RWPE1 (cell line): ENCODE data around the gene SLC49A4.

Experiments used
- CTCF ChIA-PET: fragments of 350-600 bp; sonication (Branson Sonifier 250); formaldehyde crosslinking; extraction: SDS; loops from one replicate; lab custom pipeline; 2021; lab: Yijun Ruan, JAX
- POLR2A ChIA-PET: fragments of 400-600 bp; formaldehyde crosslinking; extraction: SDS; loops from one replicate; lab custom pipeline; 2020; ENCODE audit warnings: antibody characterized with exemption; ENCODE audit not compliant: low non-redundant PET; lab: Yijun Ruan, JAX
- DNase-seq: peaks from one replicate; pipeline ENCODE4 v3.0.0; 2012; ENCODE audit warnings: low spot score
- H3K27ac ChIP-seq: fragments of 450-650 bp; 2 replicates; pipeline ENCODE4 v1.5.1; 2017
- TF ChIP-seq, protein P1 (sequence below): fragments of 450-650 bp; conservative IDR thresholded peaks from 2 replicates; pipeline ENCODE4 v1.5.1; 2017; ENCODE audit warnings: low read depth, mild to moderate bottlenecking

The SLC49A4 gene

DNA sequence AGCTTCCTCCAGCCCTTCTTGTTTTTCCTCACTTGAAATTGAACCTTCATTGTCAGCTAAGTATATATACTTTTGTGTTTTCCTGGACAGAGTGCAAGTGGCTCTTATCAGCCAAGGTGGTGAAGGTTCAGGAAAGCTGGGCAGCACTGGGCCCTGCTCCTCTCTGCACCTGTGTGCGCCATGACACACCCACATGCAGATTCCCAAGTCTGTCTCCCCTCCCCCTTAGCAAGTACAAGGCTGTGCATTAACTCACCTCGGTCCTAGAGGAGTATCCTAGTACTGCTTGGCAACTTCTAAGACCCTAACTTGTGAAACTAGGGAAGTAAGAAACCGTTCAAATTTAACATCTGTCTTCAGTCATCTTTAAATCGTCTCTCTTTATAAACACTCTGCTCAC, 85.8 kb downstream of the SLC49A4 start:
- POLR2A ChIA-PET = no interaction called here
- CTCF ChIA-PET = no interaction called here
- TF ChIP-seq, protein P1, sequence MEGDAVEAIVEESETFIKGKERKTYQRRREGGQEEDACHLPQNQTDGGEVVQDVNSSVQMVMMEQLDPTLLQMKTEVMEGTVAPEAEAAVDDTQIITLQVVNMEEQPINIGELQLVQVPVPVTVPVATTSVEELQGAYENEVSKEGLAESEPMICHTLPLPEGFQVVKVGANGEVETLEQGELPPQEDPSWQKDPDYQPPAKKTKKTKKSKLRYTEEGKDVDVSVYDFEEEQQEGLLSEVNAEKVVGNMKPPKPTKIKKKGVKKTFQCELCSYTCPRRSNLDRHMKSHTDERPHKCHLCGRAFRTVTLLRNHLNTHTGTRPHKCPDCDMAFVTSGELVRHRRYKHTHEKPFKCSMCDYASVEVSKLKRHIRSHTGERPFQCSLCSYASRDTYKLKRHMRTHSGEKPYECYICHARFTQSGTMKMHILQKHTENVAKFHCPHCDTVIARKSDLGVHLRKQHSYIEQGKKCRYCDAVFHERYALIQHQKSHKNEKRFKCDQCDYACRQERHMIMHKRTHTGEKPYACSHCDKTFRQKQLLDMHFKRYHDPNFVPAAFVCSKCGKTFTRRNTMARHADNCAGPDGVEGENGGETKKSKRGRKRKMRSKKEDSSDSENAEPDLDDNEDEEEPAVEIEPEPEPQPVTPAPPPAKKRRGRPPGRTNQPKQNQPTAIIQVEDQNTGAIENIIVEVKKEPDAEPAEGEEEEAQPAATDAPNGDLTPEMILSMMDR = no peak
- H3K27ac ChIP-seq = no peak overlapping the region
- DNase-seq = no peak

DNA sequence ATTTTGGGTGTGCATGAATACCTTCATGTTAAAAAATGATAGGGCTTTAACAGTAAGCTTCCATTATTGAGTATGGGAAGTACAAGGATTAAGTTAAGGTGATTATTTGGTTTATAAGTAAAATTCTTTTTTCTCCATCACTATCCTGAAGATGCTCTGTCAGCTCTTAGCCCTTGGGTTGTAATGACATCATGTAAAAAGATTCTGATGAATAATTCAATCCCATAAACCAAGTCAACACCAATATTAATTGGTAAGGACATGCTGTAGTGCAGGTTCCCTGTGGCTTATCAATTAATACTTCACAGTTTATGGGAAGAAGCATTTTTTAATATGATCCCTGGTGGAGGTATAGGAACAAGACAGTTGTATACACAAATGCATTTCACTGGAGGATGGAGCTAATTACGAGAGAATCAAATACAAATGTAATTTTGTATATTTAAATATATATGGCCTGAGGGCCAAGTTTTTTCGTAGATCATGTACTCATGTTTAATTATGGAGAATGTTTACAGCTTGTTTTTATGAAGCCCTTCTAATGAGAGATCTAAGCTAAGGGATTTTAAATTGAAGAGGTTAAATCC, 87.6 kb downstream of the SLC49A4 start:
- no peak for DNase-seq
- no peak overlapping the region for H3K27ac ChIP-seq
- ChIA-PET POLR2A (no interaction called here), CTCF (no interaction called here)
- TF ChIP-seq, protein P1 = no peak

DNA sequence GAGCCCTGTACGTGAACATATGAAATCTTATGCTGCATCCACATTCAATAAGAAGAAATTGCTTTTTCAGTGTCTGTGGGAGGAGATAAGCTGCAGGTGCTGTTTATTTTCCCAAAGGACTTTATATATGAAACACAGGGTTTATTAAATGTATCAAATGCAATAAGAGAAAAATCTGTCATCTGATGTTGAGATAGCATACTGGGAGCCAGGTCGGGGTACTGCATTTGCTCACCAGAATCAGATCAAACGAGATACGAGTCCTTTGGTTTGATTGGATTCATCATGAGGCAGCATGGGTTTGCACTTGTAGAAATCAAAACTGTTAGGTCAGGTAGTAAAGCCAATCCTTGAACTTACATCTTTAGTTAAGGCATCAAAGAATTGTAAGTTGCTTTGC, 91.4 kb downstream of the SLC49A4 start:
- DNase-seq = no peak
- TF ChIP-seq, protein P1 = no peak
- H3K27ac ChIP-seq = no peak overlapping the region
- ChIA-PET POLR2A (no interaction called here), CTCF (no interaction called here)

GRCh38 chr3:122886946-122887345, 92.1 kb downstream of the SLC49A4 start:
- no peak for DNase-seq
- H3K27ac ChIP-seq = no peak overlapping the region
- ChIA-PET POLR2A (no interaction called here), CTCF (no interaction called here)
- TF ChIP-seq, protein P1 = no peak

DNA sequence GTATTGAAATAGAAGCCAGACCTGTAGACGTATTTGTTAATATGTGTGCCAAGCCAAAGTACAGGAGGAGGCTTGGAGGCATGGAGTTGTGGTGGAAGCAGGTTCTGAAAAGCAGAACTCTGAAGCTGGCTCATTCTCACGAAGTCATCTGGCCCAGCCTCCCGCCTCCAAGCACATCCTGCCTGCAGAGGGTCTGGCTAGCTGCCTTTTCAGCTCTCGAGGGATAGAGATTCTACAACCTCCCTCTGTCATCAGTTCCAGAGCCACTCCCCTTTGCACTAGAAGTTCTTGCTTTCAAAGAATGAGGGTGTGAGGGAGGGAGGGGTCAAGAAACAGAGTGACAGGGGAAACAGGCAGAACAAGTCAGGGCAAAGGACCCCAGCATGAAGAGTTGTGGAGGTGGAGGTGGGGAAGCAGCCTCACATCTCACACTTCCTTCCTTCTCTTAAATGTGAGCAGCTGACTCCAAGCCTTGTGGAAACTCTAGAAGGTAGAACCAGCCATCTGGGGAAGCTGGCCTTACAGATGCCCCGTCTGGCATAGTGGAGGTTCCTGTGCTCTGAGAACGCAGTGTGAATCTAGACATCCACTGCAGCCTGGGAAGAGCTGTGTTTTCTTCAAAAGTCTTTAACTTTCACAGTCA, 95.3 kb downstream of the SLC49A4 start:
- TF ChIP-seq, protein P1 = no peak
- peak overlapping the region; percentile 23 for H3K27ac ChIP-seq
- CTCF ChIA-PET = interaction anchor here (0.6 kb wide), 1 partner anchor 14 kb away, joined by 3 read pairs; no protein-coding TSS in a partner anchor
- POLR2A ChIA-PET = no interaction called here
- DNase-seq = peak; percentile 92

GRCh38 chr3:122890720-122891220, 95.9 kb downstream of the SLC49A4 start:
- CTCF ChIA-PET = no interaction called here
- POLR2A ChIA-PET = no interaction called here
- H3K27ac ChIP-seq = no peak overlapping the region
- no peak for DNase-seq
- TF ChIP-seq, protein P1 = no peak
